ENCODE data around the gene USH1C.

DNA sequence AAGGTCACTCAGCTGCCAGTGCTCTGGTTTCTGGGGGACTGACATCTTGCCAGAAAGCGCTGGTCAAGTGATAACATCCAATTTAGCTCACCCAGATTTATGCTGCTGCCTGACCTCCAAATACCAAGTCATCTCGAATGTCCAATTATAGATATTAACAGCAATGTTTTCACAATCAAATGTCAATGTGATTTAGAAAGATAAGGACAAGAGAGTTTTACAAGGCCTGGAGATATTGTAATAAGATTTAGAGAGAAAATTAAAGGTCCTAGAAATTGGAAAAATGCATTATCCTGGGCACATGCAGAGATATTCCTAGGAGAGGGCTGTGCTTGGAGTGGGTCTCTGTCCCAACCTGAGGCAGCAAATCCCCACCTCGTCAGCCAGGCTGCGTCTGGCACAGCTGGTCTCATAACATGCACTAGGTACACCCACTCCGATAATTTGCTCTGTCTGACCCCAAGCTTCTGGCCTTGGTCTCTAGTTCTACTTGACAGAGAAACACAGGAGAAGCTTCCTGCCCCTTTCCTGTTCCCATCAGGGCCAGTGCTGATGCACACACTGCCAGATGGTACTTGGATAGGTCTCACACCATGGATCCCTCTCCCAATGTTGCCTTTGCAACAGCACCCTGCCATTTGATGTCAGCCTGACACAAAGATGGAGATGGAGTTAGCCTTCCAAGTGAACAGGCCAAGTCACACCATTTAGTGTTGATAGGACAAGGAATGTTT lies 28.6 kb downstream of the USH1C start:
- TF ChIP-seq GATA2 (IDR thresholded peaks at IDR 0.05; ENCODE audit: low read depth, low read length) (peak; percentile 92), GATA3 (IDR thresholded peaks at IDR 0.05; ENCODE audit: low read depth, low read length) (peak; percentile 85; the same call in 1 of the 2 replicates)
